Left cardiac atrium (tissue), 4 donors: ENCODE data around the gene ROPN1. TPM values are rescaled to one million over a fixed set of nuclear protein-coding genes. Genes with fewer than 3 reads are reported as not detected.
A peak's percentile ranks its signal among the peaks of the same experiment; 100 is the strongest.
"Not testable (repeated sequence)": the region's sequence is repeated elsewhere in the genome, so short reads cannot be mapped to it uniquely, and the experiment has no call there.

Experiments used
- ATAC-seq, 2 donors: fragments of 200-7000 bp; cut with Tn5 transposase; one replicate each; pipeline ENCODE4 v1.9.1; 2020; ENCODE audit warnings: mild to moderate bottlenecking in 2 of 2, moderate library complexity in 2 of 2
- DNase-seq: peaks from one replicate; pipeline ENCODE4 v3.0.0-alpha.2; 2020
- intact Hi-C, 2 donors: fragments of 100-400 bp; cut with DNase I; formaldehyde crosslinking; loops; one replicate each; pipeline versions ENCODE4 v1.14.1 to v1.15.1; 2022 to 2023
- total RNA-seq, 2 donors: library from RNA; stranded (reverse); fragmentation: NEBNext Ultra II Directional; extraction: Animal tissue kit (Norgen Biotek cat#: 25700); gene quantifications; one replicate each; pipeline ENCODE4 v1.2.1, GENCODE V29; 2021
- donor health status: DM: no; HTN: yes; CAD: no.
- donor health status: DM: no; HTN: yes; CAD: no; lungs with severe emphysema.
- donor health status: DM: yes; HTN: yes; CAD: no.
- donor health status: Dilated cardiomyopathy.

Gene ROPN1
- total RNA-seq, 2 donors from 2014 or later = 0.29 TPM; not detected in 1

DNA sequence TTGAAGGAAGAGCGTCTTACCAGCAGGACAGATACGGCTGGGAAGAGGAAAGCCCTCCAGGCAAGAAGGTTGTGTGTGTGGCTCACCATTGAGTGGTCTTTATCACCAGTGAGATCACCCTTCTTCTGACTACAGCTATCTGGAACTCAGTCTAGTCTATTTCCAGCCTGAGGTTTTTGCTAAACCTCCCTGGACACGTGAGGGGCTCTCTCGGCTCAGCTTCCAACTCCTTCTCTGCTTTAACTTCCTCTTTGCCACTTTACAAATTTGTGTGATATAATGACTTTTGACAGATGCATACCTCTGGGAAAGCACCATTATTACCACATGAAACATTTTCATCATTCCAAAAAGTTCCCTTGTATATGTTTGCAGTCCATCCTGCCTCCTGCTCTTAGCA is 15.3 kb upstream of the ROPN1 start:
- intact Hi-C loops = no loop called here
- ATAC-seq = no peak
- no peak for DNase-seq

DNA sequence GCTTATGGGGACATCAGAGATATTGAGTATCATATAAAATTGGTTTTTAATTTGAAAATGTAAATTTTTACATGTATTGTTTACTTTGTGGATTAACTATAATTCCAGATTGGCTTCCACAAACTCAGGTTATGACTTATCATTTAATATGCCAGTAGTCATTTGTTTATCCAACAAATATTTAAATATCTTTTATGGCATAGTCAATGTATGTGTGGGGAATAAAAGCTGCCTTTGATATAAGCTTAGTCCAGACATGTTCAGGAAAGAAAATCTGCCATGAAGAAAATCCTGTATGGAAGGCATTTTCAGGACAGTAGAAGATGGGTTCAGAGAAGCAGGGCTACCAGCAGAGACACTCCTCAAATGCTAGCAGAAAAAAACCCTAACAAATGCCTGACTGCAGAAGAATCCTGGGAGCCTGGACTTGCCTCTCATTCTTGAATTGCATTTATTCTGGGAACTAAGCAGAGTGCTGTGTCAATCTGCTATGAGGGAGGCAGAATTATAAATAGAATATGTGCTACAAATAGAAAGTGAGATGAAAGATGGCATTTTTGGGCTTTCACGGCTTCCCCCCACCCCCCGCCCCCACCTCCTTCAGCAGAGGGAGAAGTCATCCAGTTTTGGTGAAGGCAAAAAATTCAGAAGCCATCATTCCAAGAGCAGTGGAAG is 10.6 kb upstream of the ROPN1 start:
- ATAC-seq, DNase-seq, intact Hi-C loops: not testable (repeated sequence)

GRCh38 chr3:124001366-124001765 is 9.4 kb upstream of the ROPN1 start:
- ATAC-seq, intact Hi-C loops: not testable (repeated sequence)

GRCh38 chr3:123997543-123997942 is 5.6 kb upstream of the ROPN1 start:
- intact Hi-C loops = no loop called here
- DNase-seq (no peak), ATAC-seq (no peak)

More at GRCh38 chr3:124001366-124001765, 9.4 kb upstream of the ROPN1 start:
- not testable (repeated sequence) for DNase-seq

- intact Hi-C loops = no loop called here
- no peak for DNase-seq
- no peak for ATAC-seq
Observed at GRCh38 chr3:123993818-123994217, 1.9 kb upstream of the ROPN1 start.

DNA sequence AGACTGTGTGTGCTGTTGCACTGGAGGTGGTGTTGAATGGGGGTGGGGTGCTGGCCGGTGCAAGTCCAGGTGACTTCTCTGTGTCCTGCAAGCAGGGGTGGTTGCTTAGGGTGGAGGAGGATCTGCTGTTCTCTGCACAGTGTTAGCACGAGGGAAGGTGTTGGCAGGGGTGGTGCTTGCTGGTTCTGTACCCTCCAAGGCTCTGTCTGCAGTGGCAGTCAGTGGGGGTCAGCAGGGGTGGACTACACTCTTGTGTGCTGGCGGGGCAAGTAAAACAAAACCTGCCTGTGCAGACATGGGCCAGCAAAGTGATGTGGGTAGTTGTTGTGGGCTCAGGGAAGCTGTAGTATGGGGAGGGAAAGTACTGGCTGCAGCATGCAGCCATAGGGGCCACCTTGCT is 5.5 kb downstream of the ROPN1 start:
- ATAC-seq (no peak), DNase-seq (no peak)
- intact Hi-C loops = no loop called here

DNA sequence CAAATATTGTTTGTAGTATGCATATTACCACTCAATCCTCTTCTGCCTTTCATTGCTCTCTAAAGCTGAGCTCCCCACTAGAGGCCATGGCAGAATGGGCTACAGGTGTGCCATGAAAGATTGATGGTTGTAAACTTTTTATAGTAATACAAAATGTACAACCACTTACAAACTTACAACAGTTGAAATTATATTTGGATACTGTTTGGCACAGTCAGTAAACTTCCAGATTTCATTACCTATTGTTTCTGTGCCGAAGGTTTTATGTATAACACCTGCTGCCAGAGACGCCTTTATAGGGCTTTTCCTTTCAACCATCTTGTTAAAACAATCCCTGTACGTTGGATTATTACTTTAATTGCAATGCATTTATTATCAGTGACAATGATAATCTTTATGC is 7.0 kb downstream of the ROPN1 start:
- intact Hi-C loops = no loop called here
- ATAC-seq (no peak), DNase-seq (no peak)

DNA sequence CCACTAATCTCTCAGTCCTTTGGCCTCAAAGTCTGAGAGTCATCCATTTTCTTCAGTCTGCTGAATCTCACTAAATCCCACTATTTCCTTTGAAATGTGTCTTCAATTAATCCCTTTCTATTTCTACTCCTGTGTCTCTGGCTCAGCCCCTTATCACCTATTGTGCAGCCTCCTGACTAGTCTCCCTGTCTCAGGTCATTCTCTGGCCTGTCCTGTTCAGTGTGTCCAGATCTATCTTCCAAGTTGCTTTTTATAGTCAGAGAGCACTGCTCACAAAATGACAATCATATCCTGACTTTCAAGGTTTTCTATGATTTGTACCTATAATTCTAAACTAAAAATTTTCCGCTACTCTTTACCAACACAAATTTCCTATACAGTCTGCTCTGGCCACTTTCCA is 7.6 kb downstream of the ROPN1 start:
- no peak for ATAC-seq
- intact Hi-C loops = no loop called here
- DNase-seq = no peak

DNA sequence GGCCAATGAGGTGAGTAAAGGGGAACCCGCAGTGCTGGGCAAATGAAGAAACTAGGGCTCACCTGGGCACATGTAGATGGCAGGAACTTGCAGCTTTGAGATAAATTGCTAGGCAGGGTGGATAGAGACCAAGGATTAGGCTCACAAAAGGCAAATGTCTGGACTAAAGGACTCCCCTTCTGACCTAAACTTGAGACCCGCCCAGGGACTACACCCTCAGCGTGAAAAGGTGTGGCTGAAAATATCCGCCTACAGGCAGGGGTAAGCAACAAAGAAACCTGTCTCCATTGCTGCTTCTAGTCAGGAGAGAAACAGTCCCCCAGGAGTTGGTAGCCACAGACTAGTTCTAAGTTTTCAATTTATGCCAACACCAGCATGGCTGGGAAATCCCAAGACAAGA is 10.6 kb downstream of the ROPN1 start:
- intact Hi-C loops = not testable (repeated sequence)

DNA sequence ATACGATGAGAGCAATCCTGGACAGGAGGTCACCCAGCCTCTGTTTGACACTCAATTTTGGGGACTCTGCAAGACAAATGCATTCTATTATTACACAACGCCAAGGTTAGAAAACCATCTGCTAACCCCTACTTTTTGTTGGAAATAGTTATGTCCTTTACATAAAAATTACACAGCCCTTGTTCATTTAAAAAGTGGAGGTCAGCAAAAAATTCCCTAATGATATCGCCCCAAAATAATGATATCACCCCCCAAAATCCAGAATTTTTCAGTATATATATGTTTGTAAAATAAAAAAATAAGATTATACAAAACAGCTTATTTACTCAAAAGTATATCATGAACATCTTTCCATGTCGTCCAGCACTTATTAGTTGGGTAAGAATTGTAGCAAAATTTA is 11.4 kb downstream of the ROPN1 start:
- no peak for DNase-seq
- no peak for ATAC-seq
- intact Hi-C loops = no loop called here

More for the DNA sequence above, 10.6 kb downstream of the ROPN1 start:
- DNase-seq, ATAC-seq: not testable (repeated sequence)

- ATAC-seq (peak; percentile 90 to 94), DNase-seq (peak; percentile 33)
- intact Hi-C loops = not testable (repeated sequence)
Observed at GRCh38 chr3:123979525-123980501, 12.1 kb downstream of the ROPN1 start.

- DNase-seq, ATAC-seq, intact Hi-C loops: not testable (repeated sequence)
Observed at GRCh38 chr3:123976904-123977303, 15.0 kb downstream of the ROPN1 start.

DNA sequence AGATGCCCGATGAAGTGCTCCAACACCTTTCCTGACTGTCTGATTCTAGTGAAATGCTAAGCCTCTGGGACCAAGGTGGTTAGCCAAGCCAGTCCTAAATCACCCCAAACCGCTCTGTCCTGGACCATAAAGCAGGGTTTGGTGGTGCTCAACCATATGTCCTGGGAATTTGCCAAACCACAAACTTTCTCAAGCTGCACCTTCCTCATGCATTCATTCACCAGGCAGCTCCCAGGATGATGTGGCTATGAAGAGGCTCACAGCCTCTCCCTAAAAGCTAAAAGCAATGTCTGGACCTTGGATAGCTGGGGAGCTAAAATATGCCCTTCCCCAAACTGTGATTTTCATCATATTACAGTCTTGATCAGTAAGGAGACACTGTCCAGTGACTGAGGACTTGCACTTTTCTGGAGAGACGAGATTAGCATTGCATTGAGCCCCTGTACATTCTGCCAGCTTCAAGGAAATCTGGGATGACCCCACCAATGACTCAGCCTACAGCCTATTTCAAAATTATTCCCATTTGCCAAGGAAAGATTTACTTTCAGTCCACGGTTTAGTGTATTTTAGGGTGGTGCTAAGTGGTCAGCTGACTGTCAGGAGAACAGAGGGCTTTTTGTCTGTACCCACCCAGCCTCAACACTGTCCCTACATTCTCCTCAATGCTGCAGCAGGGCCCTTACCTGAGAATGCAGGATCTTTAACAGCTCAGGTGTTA is 15.6 kb downstream of the ROPN1 start:
- DNase-seq, intact Hi-C loops, ATAC-seq: not testable (repeated sequence)

GRCh38 chr3:123975030-123975429 is 16.9 kb downstream of the ROPN1 start:
- intact Hi-C loops, ATAC-seq, DNase-seq: not testable (repeated sequence)

DNA sequence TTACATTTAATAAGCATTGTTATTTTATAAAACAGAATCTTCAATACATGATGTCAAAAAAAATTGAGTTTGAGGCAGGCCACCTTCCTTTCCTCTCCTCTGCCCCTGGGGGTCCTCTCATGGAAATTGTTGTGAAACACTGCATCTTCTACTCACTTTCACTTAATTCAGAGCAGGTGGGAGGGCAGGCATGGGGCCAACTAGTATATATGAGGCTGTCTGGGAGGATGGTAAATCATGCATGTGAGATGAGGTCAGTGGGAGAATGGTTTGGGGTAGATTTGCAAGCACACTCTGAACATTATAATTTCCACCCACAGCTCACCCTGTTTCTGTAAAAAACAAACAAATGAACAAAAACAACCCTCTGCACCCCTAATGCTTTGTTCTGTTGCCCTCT is 20.5 kb downstream of the ROPN1 start:
- ATAC-seq (no peak), DNase-seq (no peak)
- intact Hi-C loops = no loop called here

- ATAC-seq, intact Hi-C loops, DNase-seq: not testable (repeated sequence)
Observed at GRCh38 chr3:123967260-123967659, 24.7 kb downstream of the ROPN1 start.

DNA sequence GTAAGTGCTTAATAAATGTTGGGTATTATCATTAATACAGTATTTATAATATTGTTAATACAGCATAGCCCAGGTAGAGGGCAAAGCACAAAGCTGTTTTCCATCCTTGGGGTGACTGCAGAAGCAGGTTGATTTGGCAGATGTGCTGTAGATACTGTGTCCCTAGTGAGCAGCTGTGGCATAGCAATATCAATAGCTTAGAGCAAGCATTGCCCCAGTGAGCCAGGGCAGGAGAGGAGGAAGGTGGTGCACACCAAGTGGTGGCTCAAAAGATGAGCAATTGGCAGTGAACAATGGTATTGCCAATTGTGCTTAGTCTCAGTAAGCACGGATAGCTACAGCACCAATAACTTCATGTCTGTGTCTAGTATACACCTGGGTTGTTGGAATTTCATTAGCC is 25.1 kb downstream of the ROPN1 start:
- ATAC-seq = not testable (repeated sequence)

DNA sequence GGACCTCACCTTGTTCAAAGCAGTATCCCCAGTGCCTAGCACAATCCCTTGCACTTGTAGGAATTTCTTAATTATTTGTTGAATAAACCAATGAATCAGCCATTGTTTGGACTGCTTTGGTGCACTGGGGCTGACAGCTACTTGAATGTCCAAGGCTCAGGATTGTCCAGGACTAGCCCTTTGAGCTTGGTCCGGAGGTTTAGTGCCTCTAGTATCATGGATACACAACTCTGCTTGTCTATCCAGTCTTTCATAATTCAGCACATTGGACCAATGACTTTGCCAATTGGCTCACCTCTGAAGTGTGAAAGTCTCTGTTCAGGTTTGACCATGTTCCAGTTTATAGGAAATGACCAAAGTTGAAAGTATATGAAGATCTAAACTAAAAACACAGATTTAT is 27.1 kb downstream of the ROPN1 start:
- ATAC-seq, DNase-seq, intact Hi-C loops: not testable (repeated sequence)

More for the DNA sequence above, 25.1 kb downstream of the ROPN1 start:
- intact Hi-C loops, DNase-seq: not testable (repeated sequence)

DNA sequence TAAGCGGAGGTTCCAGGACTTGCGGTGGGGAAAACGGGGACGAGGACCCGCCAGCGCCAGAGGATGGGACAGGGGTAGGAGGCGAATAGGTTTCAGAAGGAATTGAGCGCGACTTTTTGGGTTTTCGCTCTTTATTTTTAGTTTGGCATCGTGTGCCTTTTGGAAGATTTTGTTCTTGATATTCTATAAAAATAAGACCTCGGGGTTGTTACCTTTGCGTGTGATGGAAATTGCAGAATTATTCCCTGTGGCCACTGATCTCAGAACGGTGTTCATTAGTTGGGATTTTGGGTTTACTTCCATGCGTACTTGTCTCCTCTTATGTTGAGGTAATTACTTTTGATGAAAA is 30.4 kb downstream of the ROPN1 start:
- no peak for ATAC-seq
- no peak for DNase-seq
- intact Hi-C loops = no loop called here
